ENCODE data around the gene IFI6.

Gene IFI6

GRCh38 chr1:27624467-27625178 lies 47.4 kb downstream of the IFI6 start:
- TF ChIP-seq EP300 (IDR thresholded peaks at IDR 0.05; ENCODE audit: borderline replicate concordance) (no peak), YY1 (IDR thresholded peaks at IDR 0.05; ENCODE audit: low read depth) (no peak), CEBPB (IDR thresholded peaks at IDR 0.05) (no peak), ZBTB7A (IDR thresholded peaks at IDR 0.05; ENCODE audit: low read depth) (no peak), TCF12 (IDR thresholded peaks at IDR 0.05; ENCODE audit: low read depth) (no peak), USF1 (IDR thresholded peaks at IDR 0.05) (no peak), REST (IDR thresholded peaks at IDR 0.05; ENCODE audit: low read depth) (no peak), FOXM1 (IDR thresholded peaks at IDR 0.05; ENCODE audit: borderline replicate concordance, low read depth) (no peak), CREB1 (IDR thresholded peaks at IDR 0.05; ENCODE audit: low read depth) (no peak), MAX (IDR thresholded peaks at IDR 0.05) (no peak), TAF1 (IDR thresholded peaks at IDR 0.05; ENCODE audit: low read depth) (no peak), EGR1 (IDR thresholded peaks at IDR 0.05) (no peak), RAD21 (IDR thresholded peaks at IDR 0.05; ENCODE audit: low read depth) (no peak), NFIC (IDR thresholded peaks at IDR 0.05) (no peak), TEAD4 (IDR thresholded peaks at IDR 0.05) (no peak)

- TF ChIP-seq TAF1 (IDR thresholded peaks at IDR 0.05; ENCODE audit: low read depth): no peak
- TF ChIP-seq TCF12 (IDR thresholded peaks at IDR 0.05; ENCODE audit: low read depth): no peak
- no peak for TF ChIP-seq USF1 (IDR thresholded peaks at IDR 0.05)
- no peak for TF ChIP-seq CEBPB (IDR thresholded peaks at IDR 0.05)
- TF ChIP-seq TEAD4 (IDR thresholded peaks at IDR 0.05): no peak
- no peak for TF ChIP-seq EP300 (IDR thresholded peaks at IDR 0.05; ENCODE audit: borderline replicate concordance)
- TF ChIP-seq REST (IDR thresholded peaks at IDR 0.05; ENCODE audit: low read depth): no peak
- TF ChIP-seq NFIC (IDR thresholded peaks at IDR 0.05): no peak
- TF ChIP-seq MAX (IDR thresholded peaks at IDR 0.05): no peak
- TF ChIP-seq EGR1 (IDR thresholded peaks at IDR 0.05): no peak
- no peak for TF ChIP-seq ZBTB7A (IDR thresholded peaks at IDR 0.05; ENCODE audit: low read depth)
- TF ChIP-seq YY1 (IDR thresholded peaks at IDR 0.05; ENCODE audit: low read depth): no peak
- TF ChIP-seq FOXM1 (IDR thresholded peaks at IDR 0.05; ENCODE audit: borderline replicate concordance, low read depth): no peak
- TF ChIP-seq CREB1 (IDR thresholded peaks at IDR 0.05; ENCODE audit: low read depth): no peak
- TF ChIP-seq RAD21 (IDR thresholded peaks at IDR 0.05; ENCODE audit: low read depth): no peak
Measured at GRCh38 chr1:27623327-27624212, 48.4 kb downstream of the IFI6 start.

- TF ChIP-seq REST (IDR thresholded peaks at IDR 0.05; ENCODE audit: low read depth) (no peak), CREB1 (IDR thresholded peaks at IDR 0.05; ENCODE audit: low read depth) (no peak), MAX (IDR thresholded peaks at IDR 0.05) (no peak), CEBPB (IDR thresholded peaks at IDR 0.05) (no peak), TAF1 (IDR thresholded peaks at IDR 0.05; ENCODE audit: low read depth) (no peak), TCF12 (IDR thresholded peaks at IDR 0.05; ENCODE audit: low read depth) (no peak), RAD21 (IDR thresholded peaks at IDR 0.05; ENCODE audit: low read depth) (no peak), NFIC (IDR thresholded peaks at IDR 0.05) (no peak)
Measured at GRCh38 chr1:27622828-27623227, 49.2 kb downstream of the IFI6 start.
